ENCODE results near the gene IMP3.

Gene IMP3

DNA sequence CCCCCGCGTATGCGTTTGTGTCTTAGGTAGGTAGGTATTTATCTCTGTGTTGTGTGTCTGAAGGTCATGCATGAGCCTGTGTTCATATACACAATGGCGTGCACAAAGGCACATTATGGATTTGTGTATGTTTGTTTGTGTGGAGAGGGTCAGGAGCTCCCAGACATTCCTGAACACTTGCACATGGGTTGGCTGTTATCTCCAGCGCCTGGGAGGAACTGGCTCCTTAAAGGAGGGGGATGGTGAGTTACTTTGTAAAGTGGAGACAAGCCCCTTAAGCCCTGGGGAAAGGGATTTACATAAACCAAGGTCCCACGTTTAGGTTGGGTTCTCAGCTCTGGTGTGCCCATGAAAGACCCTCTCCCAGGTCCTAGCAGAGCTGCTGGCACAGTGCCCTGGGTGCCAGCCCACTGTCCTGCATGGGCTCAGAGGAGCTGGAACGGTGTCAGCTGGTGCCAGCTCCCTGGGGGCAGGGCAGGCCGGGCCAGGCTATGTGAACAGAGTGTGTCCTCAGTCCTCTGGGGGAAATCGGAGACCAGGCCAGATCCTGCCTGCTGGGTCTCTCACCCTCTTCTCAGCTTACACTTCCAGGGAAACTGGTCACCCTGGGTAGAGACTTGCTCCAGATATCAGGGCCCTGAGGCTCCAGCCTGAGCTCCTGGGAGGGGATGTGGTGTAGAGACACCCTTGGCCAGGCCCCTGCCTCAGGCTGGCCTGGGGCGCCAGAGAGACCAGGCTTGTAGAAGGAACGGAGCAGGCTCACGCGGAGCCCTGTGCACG is 32.8 kb upstream of the IMP3 start:
- no peak for DNase-seq

DNA sequence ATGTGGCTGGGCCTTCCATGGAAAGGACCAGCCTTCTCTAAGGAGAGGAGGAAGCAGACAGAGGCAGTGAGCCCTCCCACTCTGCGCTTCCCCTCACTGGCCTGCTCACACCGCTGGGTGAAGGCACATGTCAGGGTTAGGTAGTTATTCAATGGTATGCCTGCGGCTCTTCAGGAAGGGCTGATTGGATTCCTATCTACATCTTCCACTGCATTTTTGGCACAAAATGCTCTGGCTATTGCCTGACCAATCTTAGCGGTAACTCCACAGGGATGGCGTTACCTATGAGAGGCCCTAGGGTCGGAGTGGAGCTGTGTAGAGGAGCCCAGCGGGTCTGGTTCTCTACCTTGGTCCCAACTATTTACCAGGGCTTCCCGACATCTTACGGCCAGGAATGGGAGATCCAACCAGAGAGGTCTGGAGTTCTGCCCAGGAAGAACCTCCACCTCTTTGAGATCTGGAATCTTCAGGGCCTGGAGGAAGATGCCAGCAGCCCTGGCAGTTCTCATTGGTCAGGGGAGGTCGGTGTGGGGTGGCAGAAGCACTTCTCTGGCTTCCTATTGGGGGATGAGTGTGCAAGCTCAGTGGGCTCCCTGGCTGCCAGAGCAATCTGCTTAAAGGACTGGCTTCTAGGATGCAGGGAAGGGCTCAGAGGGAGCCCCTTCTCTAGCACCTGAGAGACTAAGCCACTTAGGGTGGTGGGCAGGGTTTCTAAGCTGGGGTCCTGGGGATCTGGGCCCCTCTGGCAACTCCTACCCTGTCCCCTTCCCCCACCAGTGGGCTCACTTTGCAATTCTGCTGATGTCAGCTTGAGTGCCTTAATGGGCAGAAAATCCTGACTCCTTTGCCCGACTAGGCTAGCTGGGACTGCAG is 31.9 kb upstream of the IMP3 start:
- no peak for DNase-seq

DNA sequence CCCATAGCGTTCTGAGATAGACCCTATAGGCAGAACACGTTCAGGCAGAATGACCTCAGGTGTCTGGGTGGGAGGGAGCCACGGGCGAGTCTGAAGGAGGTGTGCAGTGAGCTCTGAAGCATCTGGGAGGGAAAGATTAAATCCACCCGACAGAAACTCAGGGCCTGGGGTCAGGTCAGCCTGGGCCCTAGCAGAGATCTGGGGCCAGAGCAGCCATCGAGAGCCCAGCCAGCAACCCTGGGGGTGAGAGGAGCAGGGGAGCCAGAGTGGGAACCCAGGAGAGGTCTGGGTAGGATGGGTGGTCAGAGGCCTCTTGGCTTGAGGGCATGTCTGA is 29.8 kb upstream of the IMP3 start:
- no peak for DNase-seq

DNA sequence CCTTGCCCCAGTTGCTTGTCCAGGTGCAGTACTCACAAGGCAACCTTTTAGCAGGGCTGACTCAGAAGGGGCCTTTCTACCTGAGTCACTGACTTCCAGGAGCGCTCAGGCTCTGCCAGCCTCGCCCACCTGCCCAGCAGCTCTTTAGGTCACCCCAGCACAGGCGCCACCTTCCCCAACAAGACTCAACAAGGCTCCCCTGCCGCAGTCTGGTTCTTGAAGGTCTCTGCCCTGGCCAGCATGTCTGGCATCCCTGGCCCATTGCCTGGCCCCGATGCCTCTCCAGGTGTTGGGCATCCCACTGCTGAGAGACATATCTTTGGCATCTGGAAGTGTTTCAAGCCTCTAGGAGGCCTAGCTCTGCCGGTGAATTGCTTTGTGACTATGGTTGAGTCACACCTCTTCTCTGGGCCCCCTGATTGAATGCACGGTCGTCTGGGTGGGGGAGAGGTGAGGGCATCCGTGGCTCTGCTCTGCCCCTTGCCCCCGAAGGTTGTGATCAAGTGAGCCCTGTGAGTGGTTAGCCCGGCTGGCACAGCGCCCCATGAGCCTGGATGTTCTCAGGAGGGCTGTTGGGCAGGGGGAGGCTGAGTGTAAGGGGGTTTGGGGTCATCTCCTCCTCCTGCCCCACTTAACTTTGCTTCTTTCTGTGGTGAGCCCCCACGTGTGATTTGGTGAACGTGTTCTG is 29.3 kb upstream of the IMP3 start:
- DNase-seq = no peak

DNA sequence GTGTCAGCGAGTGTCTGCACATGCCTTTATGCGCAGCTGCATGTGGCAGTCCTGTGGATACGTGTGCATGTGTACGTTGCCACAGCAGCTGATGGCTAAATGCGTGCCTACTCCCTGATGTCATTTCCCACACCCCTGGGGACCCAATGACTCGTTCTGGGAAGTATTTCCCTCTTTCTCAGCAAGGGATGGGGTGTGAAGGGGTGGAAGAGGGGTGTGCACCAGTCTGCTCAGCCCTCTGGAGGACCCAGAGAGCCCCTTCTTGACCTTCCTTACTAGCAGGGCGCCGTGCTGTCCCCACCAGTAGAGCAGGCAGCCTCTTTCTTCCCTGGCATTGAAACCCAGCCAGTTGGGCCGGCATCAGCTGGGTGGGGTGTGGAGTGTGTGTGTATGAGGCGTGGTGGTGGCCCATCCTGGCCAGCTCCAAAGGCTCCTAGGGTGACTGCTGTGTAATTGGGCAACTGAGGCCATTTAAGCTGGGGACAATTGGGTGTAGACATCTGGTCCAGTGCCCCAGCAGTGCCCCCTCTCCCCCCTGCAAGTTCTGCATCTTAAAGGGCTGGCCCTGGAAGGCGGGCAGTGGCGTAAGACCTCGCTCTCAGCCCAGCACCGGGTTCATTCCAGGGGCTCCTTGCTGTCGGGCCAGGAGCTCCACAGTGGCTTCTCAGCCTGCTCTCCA is 26.9 kb upstream of the IMP3 start:
- DNase-seq = no peak

DNA sequence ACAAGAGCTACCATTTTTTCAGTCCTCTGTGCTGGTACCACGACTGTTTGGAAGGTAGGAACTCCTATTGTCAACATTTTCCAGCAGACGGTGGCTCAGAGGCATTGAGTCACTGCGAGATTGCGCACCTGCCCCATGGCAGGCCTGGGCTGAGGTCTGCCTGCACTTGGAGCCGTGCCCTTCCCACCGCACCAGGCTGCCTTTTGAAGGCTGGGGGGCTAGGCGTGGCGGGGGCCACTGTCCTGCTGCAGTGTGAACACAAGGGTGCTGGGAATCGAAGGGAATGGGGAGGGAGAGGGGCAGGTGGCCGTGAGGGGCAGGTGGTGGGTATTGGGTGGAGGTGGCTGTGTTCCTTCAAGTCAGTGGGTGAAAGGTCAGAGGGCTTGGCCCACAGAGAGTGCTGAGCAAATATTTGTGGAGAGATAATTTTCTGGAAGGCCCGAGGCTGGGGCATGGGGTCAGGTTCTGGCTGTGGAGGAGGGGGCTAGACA is 24.0 kb upstream of the IMP3 start:
- DNase-seq = no peak

DNA sequence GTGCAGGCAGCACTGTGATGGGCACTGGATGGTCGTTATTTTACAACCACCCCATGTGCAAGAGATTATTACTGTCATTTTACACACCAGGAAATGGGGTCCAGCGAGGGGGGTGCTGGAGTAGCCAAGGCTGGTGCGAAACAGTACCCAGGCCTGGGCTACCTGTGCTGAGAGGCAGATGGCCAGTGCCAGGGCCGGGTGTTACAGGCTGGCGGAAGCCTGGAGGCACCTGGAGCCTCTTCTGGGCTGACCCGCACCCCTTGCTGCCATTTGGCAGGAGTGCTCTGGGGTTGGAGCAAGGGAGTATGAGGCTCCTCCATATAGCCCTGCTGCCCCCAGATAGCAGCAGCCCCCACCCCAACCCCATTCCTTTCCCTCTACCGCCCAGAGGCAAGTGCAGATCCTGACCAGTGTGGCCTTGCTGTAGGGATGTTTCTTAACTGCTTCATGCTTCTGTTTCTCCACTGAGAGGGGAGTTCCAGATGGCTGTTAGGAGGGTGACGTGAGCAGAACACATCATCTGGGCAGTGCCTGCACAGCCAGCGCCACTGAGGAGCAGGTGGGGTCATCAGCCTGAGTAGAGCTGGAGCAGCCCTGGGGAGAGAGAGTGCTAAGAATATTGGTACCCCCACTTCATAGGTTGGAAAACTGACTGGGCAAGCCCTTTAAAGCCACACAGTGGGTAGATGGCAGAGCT is 22.9 kb upstream of the IMP3 start:
- no peak for DNase-seq

DNA sequence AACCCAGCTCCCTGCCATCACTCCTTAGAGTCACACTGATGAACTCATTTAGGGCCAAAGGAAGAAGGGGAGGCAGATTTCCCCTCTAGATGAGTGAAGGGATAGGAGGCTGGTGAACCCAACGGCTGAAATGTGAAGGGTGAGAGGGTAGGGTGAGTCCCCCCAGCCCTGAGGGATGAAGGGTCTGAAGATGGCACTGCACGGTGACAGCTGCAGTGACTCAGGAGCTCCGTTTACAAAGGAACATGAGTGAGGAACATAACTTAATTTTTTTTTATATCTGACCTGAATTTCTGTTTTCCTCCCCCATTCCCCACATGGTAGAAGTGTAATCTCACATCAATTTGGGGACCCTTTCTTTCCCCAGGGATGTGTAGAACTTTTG is 21.7 kb upstream of the IMP3 start:
- DNase-seq = no peak

DNA sequence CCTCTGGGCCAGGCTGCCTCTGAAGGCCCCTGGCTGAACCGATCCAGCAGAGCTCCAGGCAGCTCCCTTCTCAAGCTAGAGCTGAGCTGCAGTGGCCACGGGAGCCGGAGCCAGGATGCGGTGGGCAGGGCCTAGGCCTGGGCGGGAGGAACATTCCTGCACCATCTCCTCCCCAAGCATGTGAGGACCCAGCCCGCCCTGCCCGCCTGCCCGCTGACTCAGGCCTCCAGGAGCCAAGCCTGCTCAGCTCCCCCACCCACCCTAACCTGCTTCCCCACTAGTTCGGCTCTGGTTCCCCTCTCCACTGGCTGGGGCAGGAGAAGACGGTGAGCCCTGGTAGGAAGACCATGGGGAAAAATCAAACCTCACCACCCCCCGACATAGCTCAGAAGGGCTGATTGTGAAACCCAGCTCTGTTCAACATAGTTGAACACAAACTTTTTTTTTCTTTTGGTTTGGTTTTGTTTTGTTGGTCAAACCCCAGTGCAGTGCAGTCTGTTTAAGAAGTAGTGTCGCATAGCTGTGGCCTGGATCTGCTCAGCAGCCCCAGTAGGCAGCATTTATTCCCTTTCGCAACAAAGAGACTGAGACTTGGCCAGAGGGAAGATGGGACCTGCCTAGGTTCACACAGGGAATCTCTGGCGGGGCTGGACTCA is 21.2 kb upstream of the IMP3 start:
- DNase-seq = no peak

DNA sequence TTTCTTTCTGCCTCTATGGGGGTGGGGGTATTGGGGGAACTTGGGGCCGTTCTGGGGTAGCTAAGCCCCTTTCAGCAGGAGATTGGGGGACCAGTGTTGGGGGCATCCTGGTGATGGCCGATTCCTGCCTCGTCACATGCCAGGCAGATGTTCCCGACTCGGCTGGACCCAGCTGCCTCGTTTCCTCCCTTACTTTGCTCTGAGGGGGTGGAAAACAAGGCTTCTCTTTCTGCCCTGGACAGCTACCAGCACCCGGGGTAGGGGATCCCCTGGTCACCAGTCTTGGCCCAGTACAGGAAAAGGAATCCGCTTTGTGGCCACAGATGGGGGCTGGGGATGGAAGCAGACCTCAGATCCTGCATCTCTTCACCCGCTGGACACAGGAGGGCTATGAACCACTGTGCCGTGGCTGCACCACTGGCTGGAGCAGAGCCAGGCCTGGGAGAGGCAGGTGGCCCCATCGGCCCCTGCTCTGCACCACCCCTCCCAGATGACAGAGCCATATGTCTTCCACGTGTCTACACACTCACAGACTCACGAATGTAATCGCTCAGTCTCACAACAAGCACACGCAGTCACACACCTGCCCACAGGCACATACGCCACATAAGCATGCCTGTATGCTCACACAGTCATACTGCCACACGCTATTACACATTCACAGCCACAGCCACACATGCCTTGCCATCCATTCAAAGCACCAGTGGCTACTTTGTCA is 20.1 kb upstream of the IMP3 start:
- DNase-seq = no peak

DNA sequence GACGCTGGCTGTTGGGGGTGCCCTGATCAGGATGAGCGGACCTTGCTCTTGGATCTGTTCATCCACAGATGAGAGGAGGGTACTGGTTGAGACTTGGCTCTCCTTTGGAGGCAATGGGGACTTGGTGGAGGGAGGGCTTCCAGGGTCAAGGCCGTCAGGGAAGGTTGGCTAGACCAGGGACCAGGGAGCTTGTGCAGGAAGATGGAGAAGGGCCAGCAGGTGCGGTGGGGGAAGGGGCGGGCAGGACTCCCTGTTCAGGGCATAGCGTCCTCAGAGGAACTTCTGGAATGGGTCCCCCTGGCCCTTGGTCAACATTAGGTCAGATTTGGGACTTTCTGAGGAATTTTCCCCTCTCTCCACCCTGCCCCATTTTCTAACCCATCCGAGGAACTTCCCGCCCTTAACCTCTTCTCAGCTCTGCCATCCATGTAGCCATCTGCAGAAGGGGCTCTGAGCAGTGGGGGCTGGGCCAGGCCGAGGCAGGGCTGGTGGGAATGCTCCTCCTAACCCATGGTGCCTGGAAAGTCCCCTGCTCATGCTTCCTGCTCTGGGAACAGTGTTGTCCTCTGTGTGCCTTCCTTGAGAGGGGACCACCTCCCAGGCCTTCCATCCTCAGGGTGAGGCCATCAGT is 19.2 kb upstream of the IMP3 start:
- no peak for DNase-seq

DNA sequence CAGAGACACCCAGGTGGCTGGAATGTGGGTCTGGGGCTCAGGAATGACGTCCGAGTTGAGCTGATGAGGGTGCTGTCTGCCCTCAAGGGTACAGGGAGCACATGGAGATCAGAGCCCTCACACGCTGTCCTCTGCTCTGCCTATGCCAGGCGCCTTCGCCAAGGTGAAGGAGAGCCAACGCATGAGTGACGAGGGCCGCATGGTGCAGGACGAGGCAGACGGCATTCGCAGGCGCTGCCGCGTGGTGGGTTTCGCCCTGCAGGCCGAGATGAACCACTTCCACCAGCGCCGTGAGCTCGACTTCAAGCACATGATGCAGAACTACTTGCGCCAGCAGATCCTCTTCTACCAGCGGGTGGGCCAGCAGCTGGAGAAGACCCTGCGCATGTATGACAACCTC is 16.8 kb upstream of the IMP3 start:
- DNase-seq = no peak

DNA sequence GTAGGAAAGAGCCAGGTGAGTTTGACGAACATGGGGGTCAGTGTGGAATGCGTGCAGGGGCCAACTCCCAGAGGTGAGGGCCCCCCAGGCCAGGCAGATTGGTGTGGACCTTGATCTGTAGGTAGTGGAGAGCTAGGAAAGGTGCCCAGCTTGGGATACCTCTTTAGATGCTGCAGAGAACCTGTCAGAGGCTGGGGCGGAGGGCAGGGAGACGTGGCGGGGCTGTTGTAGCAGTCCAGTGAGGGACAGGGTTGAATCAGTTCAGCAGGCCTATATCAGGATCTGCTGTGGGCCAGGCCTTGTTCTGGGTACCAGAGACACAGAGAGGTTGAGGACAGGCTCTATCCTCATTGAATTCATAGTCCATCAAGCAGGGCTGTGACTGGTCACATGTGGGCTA is 16.3 kb upstream of the IMP3 start:
- no peak for DNase-seq

DNA sequence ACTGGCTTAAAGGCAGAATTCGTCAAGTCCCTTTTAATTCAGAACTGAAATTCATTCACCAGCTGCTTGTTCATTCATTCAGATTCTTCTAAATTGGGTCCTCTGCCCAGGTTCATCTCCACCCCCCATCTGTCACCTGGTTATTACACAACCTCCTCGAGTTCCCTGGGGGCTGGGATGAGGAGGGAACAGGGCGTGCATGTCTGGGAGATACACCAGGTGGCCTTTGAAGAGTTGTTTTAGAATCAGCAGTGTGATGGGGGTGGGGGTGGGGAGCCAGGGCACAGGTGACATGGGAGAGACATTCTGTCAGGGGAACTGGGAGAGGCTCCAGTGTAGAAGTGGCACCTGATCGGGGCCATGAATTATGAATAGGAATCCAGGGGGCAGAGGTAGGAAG is 15.9 kb upstream of the IMP3 start:
- DNase-seq = no peak

DNA sequence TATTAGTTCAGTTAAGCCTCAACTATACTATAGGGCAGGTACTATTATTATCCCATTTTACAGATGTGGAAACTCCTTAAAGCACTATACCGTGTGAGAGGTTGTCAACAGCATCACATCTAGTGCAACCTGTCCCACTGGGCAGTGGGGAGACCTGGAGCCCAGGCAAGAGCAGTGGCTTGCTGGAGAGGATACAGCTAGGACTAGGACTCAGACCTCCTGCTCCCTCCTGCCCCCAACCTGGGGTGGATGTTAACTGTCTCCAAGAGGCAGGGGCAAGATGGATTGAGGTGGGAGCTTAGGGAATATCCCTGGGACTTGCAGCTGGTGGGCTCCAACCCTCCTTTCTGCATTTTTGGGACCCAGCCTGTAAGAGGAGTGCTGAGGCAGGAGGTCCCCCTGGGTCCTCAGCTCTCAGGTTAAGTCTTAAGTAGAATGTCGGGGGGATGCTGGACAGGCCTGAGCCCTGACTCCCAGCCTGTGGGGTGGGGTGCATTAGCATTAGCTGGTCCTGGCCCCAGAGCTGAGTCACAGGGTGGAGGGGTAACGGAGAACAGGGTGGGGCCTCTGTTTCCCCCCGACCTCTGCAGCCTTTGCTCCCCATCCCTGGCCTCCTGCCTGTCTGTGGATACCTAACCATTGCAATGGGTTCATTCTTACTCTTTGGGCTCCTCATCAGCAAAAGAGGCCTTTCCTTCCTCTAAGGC is 14.3 kb upstream of the IMP3 start:
- DNase-seq = no peak

DNA sequence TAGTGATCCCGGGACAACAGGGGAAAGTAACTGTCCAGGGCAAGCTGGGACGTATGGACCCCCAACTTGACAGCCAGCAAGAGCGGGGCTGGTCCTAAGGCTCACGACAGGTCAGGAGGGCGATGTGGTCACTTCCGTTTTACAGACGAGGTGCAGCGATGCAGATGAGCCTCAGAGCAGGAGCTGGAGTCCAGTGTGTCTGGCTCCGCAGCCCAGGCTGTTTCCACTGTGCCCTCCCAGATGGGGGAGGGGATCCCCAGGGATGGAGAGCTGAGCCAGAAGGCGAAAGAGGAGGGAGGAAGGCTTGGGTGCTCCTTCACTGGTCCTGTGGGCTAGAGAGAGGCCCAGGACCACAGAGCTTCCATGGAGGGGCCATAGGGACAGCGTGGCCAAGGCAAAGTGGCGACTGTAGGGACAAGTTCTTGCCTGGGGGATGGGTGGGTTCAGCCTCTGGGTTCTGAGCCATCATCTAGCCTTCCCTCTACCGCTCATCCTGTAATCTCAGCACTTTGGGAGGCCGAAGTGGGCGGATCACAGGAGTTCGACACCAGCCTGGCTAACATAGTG is 13.4 kb upstream of the IMP3 start:
- DNase-seq = no peak

DNA sequence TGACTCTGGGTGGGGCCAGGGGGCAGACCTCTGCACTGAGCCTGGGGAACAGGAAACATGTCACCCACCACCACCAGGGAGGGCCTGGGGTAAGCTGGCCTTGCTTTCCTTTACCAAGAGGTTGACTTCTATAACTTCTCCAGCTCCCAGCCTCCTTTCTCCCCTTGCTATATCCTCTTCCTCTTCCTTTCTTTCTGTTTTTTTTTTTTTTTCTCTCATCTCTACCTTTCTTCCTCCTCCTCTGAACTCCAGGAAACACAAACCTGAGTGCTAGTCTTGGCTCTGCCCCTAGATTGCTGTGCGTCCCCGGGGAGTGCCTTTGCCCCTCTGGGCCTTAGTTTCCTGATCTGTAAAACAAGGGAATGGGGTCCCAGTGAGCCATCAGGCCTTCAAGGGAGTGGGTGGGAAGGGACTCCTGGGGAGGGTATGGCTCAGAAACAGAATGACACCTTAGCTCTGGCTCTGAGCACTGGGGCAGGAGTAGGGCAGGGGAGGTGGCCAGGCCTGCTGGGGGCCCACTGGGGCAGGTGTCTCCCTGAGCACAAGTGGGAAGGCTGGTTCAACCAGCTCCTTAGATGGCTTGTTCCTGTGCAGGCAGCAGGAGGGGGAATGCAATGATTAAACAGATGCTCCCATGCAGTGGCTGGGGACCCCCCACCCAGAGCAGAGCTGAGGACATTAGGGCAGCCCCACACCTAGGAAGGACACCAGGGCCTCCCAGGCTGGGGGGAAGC is 12.0 kb upstream of the IMP3 start:
- no peak for DNase-seq

DNA sequence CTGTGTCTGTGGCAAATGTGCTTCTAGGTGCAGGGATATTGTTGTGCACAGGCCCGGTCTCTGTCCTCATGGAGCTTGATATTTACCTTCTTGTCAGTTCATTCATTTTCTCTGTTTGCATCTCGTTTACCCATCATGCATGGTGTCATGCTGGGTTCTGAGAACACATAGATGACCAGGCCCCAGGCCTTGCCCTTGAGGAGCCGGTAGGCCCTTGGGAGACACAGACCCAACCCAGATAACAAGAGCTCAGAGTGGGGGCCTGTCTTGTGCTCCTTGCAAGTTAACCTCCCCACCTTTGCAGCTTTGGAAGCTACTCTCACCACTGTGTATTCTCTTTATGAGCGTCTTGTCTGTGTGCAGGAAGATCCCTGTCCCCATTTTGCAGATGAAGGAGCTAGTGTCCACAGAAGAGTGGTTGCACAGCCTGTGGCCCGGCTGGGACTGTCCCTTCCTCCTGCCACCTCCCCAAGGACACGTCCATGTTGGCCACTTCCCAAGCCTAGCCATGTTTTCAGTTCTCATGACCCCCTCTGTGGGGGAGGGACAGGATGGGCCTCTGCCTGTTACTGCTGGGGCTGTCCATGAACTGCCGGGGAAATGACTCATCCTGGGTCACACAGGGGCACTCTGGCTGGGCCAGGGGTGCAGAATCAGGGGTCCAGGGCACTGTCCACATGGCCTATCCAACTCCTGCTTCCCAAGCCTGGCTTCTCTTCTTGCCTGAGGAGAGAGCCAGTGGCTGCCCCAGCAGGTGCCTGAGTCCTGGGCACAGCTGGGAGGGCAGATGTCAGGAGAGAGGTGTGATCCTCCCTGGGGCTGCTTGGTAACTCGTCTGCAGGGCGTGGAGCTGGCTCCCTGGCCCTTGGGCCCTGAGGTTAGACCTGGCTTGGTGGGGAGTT is 11.1 kb upstream of the IMP3 start:
- DNase-seq = no peak
